Measurements from ENCODE around the gene PLAU. TPM values are rescaled to one million over a fixed set of nuclear protein-coding genes. Genes with fewer than 3 reads are reported as not detected.
"Not testable (repeated sequence)": the region's sequence is repeated elsewhere in the genome, so short reads cannot be mapped to it uniquely, and the experiment has no call there.

Gene PLAU
- total RNA-seq, 1 donor from 2014 or later = 13.4 TPM

DNA sequence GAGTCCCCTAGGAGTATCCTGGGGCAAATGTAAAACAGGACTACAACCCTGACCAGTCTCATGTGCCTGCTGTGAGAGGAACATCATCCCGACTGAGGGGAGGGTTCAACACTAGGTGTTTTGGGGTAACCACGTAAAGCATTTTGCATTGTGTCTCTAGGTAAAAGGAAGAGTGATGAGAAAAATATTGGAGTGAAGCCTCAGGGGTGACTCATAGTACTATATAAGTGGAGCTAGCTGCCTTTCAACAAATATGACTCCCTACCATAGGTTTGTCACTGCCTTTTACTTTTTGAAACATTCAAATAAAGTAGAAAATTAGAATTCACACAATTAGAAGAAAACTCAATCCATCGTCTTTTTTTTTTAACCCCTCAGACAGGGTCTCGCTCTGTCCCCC is 34.0 kb upstream of the PLAU start:
- DNase-seq = no peak

DNA sequence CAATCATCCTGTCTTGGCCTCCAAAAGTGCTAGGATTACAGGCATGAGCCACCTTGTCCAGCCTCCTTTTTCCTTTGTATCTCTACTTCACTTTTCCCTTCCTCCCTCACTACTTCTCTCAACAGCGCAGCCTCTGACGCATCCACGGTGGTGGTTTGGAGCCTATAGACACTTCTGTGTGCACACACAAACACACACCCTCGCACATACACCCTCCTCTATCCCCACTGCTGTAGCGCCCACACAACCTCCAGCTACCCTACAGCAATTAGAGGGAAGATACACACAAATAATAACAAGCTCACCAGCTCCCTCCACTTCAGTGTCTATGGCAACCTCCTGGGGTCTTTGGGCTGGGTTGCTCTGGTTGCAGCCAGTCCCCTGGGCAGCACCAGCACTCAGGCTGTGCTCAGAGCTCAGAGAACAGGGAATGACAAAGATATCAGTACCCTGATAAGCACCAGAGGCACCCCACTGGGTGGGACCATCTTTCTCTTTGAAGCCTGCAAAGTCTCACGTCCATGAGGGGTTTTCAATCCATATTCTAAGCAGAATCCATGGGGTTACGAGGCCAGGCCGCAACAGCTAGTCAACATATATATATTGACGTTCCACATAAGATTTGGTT is 33.3 kb upstream of the PLAU start:
- no peak for DNase-seq

DNA sequence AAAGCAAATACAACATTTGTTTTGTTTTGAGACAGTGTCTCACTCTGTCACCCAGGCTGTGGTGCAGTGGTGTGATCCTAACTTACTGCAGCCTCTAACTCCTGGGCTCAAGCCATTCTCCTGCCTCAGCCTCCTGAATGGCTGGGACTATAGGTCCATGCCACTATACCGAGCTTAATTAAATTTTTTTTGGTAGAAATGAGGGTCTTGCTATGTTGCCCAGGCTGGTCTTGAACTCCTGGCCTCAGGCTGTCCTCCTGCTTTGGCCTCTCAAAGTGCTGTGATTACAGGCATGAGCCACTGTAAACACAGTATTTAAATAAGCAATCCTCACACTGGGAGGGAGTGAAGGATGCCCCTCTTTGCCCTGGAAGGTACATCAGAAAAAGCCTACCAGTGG is 32.6 kb upstream of the PLAU start:
- no peak for DNase-seq

DNA sequence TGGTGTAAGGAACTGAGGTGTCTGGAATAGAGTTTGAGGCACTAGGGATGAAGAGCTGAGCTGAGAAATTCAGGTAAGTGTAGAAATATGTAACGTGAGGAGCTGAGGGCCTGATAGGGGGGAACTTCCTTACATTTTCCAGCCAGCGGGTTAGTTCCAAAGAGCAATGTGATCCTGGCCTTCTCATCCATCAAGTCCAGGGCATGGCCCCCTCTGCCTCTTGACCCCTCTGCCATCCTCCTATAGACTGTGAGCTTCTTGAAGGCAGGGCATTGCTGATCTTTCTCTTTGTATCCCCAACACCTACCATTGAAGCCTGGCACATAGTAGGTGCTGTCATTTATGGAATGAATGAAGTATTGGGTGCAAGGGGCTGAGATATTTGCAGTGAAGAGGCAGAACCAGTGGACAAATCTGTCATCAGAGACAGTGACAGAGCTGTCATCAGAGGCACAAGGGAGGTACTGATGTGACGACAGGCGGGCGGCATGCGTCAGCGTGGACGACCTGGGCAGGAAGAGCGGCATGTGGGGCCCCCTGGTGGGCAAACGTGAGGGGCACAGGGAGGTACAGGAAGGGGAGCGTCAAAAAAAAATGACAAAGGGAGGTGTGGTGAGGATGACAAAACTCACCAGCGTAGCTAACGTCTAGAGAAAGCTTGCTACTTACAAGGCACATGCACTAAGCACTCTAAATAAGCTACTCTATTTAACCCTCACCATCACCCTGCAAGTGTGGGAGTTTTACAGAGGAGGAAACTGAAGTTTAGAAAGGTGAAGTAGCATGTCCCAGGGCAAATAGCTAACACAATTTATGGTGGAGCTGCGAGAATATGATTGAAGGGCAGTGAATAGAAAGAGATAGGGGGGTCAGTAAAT is 31.4 kb upstream of the PLAU start:
- peak; percentile 92 for DNase-seq

DNA sequence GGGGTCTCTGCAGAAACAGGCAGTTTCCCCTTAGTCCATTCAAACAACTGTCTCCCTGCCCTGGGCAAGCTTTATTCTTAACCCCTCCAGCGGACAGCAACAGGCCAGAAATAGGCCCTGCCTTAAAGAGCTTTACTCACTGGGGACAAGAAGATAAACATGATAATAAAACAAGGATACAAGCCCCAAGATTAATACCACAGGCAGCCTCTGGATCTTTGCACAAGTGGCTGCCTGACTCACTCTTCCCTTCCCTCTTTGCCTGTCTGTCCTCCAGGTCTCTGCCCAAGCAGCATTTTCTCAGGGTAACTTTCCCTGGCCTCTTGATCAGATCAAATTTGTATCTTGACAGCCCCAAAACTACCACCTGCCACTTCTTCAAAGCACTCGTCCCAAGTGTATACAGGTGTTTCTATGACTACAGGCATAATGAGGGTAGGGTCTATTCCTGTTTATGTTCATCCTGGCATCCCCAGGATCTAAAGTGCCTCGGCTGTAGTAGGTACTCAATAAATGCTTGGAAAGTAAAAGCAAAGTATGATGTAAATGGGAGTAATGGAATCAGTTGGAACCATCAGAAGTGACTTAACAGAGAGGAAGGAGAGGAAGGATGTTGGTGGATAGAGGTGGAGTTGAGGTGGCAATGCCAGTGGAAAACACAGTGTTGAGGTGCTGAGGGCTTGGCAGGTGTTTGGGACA is 29.6 kb upstream of the PLAU start:
- DNase-seq = no peak

DNA sequence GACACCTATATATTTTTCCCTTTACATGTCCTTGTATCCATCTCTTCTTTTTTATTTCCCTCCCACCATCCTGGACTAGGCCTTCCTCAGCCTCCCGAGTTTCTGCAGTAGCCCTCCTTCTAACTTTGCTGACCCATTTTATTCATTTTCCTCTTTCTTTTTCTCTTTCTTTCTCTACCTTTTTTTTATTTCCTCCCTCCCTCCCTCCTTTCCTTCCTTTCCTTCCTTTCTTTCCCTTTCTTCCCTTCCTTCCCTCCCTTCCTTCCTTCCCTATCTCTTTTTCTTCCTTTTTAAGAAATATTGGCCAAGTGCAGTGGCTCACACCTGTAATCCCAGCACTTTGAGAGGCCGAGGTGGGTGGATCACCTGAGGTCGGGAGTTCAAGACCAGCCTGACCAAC is 26.9 kb upstream of the PLAU start:
- DNase-seq = no peak

DNA sequence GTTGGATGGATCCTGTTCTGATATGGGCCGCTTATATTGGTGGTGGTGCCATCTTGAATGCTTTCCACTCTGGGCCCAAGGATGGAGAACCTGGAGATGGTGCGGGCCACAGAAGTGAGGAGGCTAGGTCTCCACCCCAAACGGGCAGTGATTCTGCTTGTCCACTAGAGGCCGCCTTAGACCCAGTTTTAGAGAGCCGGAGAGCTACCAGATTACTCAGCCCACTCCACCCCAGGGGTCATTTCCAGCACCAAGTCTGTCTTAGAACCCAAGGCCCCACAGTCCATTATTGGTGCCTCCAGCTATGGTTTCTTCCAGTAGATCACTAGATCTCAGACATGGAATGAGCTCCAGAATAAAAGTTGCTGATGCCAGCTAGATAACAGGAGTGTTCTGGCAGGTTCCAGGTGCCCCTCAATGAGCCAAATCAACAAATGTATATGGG is 24.8 kb upstream of the PLAU start:
- peak; percentile 90 for DNase-seq

DNA sequence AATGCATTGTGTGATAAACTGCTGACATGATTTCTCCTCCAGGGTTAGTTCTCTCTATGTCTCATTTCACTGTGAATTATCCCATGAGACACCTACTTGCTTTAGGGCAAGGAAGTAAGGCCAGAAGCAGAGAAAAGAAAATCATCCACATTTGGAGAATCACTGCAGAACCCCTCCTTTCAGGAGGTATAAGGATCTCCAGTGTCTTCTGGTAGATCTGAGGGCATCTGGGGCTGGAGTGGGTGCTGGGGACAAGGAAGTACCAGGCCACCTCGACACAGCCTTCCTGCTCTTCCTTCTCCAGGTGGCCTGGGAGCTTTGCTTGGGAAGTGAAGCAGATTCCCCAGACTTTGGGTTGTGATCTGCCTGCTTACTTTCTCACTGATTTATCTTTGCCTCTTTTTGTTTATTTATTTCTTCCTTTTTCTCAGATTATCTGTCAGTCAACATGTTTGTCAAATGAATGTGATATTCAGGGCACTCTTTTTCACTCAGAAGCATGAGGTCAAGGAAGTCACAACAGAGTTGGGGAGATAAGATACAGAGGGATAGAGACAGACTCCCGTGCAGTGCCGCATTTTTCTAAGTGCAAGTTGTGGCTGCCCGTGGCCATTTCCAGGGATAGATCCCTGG is 24.2 kb upstream of the PLAU start:
- no peak for DNase-seq

DNA sequence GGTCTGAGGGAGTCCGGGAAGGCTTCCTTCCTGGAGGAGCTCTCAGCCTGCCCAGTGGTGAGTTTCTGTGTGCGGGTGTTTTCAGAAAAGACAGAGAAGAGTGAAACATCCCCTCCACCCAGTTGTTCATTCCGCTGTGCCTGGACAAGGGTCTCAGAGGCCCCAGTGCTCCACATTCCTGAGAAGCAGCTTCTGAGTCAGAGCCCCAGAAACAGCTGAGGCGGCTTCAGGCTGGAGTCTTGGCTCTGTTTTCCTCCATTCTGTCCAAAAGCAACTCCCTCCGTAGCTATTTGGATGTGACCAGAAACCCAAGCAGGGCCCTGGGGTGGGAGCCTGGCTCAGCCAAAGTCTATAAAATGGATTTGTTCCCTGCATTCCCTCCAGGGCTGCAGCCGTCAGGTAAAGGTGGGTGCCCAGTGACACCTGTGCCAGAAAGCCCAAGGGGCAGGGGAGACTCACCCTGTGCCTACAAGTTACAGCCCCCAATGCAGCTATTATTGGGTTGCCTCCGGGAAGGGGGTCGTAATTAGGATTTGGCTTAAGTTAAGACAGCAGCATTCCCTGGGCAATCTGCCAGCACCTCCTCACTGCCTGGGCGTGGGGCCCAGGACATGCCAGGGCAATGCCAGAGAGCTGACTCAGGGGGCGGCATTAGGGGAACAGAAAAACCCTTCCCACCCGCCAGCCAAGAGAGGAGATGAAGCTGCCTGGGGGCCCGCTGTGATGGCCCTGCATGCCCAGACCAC is 23.5 kb upstream of the PLAU start:
- DNase-seq = peak; percentile 74

DNA sequence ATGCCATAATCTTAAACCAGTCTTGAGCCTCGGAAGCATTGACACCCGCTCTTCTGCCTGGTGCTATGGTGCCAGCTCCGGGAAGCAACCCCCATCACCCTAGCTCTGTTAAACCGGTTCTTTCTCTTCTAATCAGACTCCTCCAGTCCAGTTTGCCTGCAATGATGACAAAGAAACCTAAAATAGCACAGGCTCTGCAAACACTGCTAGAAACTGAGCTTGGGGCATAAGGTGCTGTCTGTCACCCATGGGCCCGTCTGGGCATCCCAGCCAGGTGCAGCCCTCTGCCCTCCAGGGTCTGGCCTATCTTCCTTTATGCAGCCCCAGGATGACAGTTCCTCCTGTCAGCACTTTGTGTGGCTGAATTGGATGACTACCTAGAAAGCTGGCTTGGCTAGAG is 22.4 kb upstream of the PLAU start:
- DNase-seq = no peak

DNA sequence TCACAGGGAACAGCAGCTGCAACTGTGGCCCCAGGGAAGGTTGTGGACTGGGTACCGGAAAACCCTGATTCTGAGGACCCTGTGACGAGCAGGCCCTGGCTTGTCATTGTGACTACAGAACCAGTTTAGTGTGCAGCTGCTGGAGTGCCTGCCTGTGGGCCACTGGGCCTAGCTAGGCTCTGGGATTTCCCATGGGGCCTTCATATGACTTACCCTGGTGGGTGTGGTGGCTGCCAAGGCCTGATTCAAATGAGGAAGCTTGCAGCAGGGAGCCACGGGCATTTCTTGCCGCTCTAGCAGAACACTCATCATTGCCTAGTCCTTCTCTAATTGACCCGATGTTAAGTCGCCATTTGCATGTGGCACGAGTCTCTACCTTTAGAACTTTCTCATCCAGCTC is 21.9 kb upstream of the PLAU start:
- no peak for DNase-seq

DNA sequence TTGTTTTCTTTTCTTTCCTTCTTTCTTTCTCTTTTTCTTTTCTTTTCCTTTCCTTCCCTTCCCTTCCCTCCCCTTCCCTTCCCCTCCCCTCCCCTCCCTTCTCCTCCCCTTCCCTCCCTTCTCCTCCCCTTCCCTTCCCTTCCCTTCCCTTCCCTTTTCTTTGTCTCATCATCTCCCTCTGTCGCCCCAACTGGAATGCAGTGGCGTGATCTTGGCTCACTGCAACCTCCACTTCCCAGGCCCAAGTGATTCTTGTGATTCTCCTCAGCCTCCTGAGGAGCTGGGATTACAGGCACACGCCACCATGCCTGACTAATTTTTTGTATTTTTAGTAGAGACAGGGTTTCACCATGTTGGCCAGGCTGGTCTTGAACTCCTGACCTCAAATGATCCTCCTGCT is 21.5 kb upstream of the PLAU start:
- DNase-seq = not testable (repeated sequence)

DNA sequence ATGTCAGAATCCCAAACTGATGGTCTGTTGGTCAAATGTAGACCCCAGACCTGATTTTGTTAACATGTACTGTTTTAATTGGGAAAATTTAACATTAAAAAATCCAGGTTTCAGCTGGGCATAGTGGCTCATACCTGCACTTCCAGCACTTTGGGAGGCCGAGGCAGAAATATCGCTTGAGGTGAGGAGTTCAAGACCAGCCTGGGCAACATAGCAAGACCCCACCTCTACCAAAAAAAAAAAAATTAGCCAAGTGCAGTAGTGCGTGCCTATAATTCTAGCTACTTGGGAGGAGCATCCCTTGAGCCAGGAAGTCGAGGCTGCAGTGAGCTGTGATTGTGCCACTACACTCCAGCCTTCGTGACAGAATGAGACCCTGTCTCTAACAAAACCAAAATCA is 20.7 kb upstream of the PLAU start:
- DNase-seq = no peak

DNA sequence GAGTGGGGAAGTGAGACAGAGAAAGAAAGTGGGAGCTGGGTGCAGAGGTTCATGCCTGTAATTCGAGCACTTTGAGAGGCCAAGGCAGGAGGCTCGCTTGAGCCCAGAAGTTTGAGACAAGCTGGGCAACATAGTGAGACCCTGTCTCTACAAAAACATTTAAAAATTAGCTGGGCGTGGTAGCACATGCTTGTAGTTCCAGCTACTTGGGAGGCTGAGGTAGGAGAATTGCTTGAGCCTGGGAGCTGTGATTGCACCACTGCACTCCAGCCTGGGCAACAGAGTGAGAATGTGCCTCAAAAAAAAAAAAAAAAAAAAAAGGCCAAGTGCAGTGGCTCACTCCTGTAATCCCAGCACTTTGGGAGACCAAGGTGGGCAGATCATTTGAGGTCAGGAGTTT is 20.1 kb upstream of the PLAU start:
- not testable (repeated sequence) for DNase-seq

DNA sequence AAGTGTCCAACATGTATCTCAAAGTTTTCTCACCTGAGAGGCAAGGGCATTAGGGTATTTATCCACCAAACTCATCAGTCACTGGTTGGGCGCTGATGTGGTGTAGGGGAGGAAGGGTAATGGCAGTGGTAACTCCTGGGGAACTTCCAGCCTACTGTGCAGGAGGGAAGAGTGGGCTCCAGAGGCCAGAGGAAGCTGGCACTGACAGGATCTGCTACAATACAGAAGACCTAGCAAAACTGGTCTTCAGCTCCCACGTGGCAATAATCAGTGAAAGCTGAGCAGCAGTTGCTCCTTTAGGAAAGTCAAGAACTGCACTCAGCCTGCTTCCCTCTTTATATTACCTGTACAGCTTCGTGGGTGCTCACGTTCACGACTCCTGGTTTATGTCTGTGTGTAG is 19.4 kb upstream of the PLAU start:
- DNase-seq = no peak

DNA sequence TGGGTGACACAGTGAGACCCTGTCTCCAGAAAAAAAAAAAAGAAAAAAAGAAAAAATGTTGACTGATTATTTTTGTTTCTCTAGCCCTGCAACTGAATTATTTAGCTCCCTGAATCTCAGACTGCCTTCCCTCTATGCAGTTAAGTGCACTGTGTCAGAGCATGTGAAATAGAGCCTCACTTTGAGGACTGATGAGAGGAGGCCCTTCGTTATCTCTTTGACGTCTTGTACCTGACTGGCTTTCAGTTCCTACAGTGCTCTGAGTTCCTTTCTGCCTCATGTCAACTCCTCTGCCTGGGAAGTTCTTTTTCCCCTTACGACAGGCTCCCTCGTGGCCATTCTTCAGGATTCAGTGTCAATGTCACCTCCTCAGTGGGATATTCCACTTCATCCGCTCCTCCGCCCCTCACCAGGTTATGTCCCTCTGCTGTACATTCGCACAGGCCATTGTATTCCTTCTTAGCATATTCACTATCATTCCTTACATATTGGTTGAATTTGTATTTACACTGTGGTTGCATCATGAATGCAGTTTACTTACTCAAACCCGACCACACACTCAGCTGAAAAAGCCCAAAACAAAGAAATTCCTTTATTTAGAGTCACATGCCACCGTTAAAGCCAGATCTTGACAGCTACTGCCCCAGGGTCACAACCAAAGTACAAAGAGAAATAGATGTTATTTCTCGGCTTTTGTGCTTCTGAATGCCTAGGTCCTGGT is 18.5 kb upstream of the PLAU start:
- DNase-seq = no peak

DNA sequence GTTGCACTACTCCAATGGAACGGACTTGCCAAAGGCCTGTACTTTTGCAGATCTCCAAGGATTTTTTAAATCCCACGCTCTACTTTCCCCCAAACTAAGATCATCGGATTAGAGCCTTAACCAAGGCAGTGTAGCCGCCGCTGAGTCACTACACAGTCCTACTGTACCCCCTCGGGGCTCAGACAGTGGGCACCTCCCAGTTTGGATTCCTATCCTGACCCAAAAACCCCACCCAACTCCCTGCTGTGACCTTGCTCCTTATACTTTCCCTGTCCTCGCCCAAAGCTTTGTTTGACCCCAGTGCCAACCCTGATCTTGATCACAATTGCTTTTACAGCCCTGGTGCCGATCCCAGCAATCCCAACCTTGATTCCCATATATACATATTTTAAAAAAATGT is 17.5 kb upstream of the PLAU start:
- DNase-seq = no peak

DNA sequence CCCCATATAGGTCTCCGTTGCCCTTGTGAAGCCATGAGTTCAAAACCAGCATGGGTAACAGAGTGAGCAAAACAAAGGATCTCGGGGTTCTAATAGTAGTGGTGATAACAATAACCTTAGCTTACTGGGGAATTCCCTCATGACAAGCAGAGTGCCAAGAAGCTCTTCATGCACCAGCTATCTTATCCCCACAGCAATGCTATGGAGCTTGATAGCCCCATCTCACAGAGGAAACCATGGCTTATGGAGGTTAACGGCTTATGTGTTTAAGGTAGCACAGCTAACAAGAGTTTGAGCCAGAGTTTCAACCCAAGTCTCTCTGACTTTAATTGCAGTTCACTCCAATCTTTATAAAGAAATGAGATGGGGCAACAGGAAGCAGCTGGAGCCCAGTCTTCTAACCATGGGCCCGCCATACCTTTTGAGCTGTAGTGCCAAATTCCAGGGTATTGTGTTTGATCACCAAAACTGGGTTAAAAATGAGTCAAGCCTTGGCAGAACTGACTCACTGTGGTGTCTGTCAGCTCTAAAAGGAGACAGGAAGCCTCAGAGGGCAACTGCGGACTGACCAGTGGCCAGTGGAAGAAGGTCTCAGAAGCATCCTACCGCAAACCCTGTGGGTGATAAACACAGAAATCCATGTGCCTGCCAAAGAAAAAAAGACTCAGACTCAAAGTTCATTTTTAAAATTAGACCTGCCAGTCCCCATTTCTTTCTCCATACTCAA is 16.5 kb upstream of the PLAU start:
- peak; percentile 95 for DNase-seq

DNA sequence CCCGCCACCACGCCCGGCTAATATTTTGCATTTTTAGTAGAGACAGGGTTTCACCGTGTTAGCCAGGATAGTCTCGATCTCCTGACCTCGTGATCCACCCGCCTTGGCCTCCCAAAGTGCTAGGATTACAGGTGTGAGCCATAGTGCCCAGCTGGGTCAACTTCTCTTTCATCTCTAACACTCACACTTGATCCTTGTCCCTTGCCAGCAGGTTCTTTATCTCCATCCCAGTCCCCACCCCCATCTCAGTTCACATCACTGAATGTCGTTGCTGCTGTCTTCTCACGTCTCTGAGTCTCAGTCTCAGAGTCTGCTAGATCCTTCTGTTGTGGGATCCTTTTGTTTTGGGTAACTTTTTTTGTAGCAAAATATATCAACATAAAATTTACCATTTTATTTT is 15.6 kb upstream of the PLAU start:
- not testable (repeated sequence) for DNase-seq

DNA sequence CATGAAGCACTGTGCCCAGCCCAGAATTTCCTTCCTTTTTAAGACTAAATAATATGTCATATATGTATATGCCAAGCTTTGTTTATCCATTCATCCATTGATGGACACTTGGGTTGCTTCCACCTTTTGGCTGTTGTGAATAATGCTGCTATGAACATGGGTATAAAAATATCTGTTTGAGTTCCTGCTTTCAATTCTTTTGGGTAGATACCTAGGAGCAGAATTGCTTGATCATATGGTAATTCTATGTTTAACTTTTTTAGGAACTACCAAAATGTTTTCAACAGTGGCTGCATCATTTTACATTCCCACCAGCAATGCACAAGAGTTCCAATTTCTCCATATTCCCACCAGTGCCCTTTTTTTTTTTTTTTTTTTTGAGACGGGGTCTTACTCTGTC is 13.2 kb upstream of the PLAU start:
- no peak for DNase-seq
